MM.1S (cell line): ENCODE measurements around the gene TAS2R46.
"Not testable (repeated sequence)": the region's sequence is repeated elsewhere in the genome, so short reads cannot be mapped to it uniquely, and the experiment has no call there.

Experiments used
- CTCF ChIP-seq: fragments of 300-600 bp; sonication (generic); IDR thresholded peaks from 2 replicates; pipeline ENCODE4 v1.5.1; 2016; ENCODE audit warnings: antibody characterized with exemption, low read length, mixed read lengths
- EZH2 ChIP-seq: fragments of 300-600 bp; sonication (generic); optimal IDR thresholded peaks from 2 replicates; pipeline ENCODE3; 2017; ENCODE audit warnings: low read depth, mild to moderate bottlenecking, antibody characterized with exemption, low read length, mixed read lengths

GRCh38 chr12:11033959-11034358 is 28.1 kb downstream of the TAS2R46 start:
- TF ChIP-seq EZH2, CTCF: not testable (repeated sequence)
